NCI-H748 (cell line): ENCODE data around the gene ASPG.
A peak's percentile ranks its signal among the peaks of the same experiment; 100 is the strongest.

ENCODE experiments used
- DNase-seq: peaks from one replicate; lab custom pipeline; 2025; ENCODE audit not compliant: unreplicated experiment; lab: John Stamatoyannopoulos, UW

Gene ASPG

GRCh38 chr14:104134061-104134965, 48.8 kb downstream of the ASPG start:
- no peak for DNase-seq

GRCh38 chr14:104135121-104135903, 49.8 kb downstream of the ASPG start:
- DNase-seq: peak; percentile 82

GRCh38 chr14:104135904-104136471, 50.5 kb downstream of the ASPG start:
- DNase-seq: peak; percentile 61

GRCh38 chr14:104136472-104137296, 51.2 kb downstream of the ASPG start:
- DNase-seq: peak; percentile 61

GRCh38 chr14:104137297-104138097, 52.0 kb downstream of the ASPG start:
- DNase-seq: peak; percentile 81

GRCh38 chr14:104138098-104138717, 52.7 kb downstream of the ASPG start, which contains the start of gene KIF26A:
Gene KIF26A, plus strand, starts transcription at chr14:104138587. Its CDS starts 136 bp downstream, at chr14:104138723.
- DNase-seq: peak; percentile 89

GRCh38 chr14:104138718-104139459, 53.4 kb downstream of the ASPG start:
- DNase-seq: peak; percentile 52

GRCh38 chr14:104139460-104140212, 54.1 kb downstream of the ASPG start:
- DNase-seq: no peak

- DNase-seq: no peak
Observed at GRCh38 chr14:104140213-104140462, 54.6 kb downstream of the ASPG start.

GRCh38 chr14:104140463-104141331, 55.2 kb downstream of the ASPG start:
- DNase-seq: no peak

- DNase-seq: no peak
Observed at GRCh38 chr14:104141621-104142091, 56.2 kb downstream of the ASPG start.

GRCh38 chr14:104142136-104142945, 56.8 kb downstream of the ASPG start:
- no peak for DNase-seq

GRCh38 chr14:104142946-104143470, 57.5 kb downstream of the ASPG start:
- DNase-seq: no peak

GRCh38 chr14:104143521-104144452, 58.3 kb downstream of the ASPG start:
- no peak for DNase-seq

GRCh38 chr14:104144453-104144790, 58.9 kb downstream of the ASPG start:
- DNase-seq: no peak
